ENCODE data around the gene SIK3.
"Not testable (repeated sequence)": the region's sequence is repeated elsewhere in the genome, so short reads cannot be mapped to it uniquely, and the experiment has no call there.

SIK3 gene

GRCh38 chr11:116834535-116835041, 263.6 kb downstream of the SIK3 start:
- not testable (repeated sequence) for DNase-seq

- no peak for DNase-seq
Observed at GRCh38 chr11:116833816-116834534, 264.3 kb downstream of the SIK3 start.

- no peak for DNase-seq
Observed at GRCh38 chr11:116833491-116833815, 264.8 kb downstream of the SIK3 start.

DNA sequence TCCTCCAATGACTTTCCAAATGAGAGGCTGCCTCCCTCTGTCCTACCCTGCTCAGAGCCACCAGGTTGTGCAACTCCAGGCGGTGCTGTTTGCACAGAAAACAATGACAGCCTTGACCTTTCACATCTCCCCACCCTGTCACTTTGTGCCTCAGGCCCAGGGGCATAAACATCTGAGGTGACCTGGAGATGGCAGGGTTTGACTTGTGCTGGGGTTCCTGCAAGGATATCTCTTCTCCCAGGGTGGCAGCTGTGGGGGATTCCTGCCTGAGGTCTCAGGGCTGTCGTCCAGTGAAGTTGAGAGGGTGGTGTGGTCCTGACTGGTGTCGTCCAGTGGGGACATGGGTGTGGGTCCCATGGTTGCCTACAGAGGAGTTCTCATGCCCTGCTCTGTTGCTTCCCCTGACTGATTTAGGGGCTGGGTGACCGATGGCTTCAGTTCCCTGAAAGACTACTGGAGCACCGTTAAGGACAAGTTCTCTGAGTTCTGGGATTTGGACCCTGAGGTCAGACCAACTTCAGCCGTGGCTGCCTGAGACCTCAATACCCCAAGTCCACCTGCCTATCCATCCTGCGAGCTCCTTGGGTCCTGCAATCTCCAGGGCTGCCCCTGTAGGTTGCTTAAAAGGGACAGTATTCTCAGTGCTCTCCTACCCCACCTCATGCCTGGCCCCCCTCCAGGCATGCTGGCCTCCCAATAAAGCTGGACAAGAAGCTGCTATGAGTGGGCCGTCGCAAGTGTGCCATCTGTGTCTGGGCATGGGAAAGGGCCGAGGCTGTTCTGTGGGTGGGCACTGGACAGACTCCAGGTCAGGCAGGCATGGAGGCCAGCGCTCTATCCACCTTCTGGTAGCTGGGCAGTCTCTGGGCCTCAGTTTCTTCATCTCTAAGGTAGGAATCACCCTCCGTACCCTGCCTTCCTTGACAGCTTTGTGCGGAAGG, 265.6 kb downstream of the SIK3 start:
- DNase-seq: no peak

GRCh38 chr11:116831790-116832349, 266.4 kb downstream of the SIK3 start:
- no peak for DNase-seq

GRCh38 chr11:116830184-116830912, 267.9 kb downstream of the SIK3 start:
- no peak for DNase-seq

DNA sequence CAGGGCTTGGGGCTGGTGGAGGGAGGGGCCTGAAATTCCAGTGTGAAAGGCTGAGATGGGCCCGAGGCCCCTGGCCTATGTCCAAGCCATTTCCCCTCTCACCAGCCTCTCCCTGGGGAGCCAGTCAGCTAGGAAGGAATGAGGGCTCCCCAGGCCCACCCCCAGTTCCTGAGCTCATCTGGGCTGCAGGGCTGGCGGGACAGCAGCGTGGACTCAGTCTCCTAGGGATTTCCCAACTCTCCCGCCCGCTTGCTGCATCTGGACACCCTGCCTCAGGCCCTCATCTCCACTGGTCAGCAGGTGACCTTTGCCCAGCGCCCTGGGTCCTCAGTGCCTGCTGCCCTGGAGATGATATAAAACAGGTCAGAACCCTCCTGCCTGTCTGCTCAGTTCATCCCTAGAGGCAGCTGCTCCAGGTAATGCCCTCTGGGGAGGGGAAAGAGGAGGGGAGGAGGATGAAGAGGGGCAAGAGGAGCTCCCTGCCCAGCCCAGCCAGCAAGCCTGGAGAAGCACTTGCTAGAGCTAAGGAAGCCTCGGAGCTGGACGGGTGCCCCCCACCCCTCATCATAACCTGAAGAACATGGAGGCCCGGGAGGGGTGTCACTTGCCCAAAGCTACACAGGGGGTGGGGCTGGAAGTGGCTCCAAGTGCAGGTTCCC, 268.6 kb downstream of the SIK3 start, which contains the start of gene APOC3:
TSS of gene APOC3 (plus strand) at position 383 of the 659 bp plus-strand sequence. CDS start 676 bp downstream, outside the sequence.
- DNase-seq: no peak

DNA sequence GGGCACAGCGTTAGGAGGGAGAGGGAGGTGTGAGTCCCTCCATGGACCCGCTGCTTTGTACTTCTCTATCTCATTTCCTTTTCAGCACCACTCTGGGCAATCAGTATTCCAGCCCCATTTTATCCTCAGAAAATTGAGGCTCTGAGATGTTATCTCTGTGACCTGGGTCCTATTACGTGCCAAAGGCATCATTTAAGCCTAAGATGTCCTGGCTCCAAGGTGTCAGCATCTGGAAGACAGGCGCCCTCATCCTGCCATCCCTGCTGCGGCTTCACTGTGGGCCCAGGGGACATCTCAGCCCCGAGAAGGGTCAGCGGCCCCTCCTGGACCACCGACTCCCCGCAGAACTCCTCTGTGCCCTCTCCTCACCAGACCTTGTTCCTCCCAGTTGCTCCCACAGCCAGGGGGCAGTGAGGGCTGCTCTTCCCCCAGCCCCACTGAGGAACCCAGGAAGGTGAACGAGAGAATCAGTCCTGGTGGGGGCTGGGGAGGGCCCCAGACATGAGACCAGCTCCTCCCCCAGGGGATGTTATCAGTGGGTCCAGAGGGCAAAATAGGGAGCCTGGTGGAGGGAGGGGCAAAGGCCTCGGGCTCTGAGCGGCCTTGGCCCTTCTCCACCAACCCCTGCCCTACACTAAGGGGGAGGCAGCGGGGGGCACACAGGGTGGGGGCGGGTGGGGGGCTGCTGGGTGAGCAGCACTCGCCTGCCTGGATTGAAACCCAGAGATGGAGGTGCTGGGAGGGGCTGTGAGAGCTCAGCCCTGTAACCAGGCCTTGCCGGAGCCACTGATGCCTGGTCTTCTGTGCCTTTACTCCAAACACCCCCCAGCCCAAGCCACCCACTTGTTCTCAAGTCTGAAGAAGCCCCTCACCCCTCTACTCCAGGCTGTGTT, 269.4 kb downstream of the SIK3 start:
- no peak for DNase-seq

GRCh38 chr11:116827461-116827860, 270.8 kb downstream of the SIK3 start:
- DNase-seq: no peak

- no peak for DNase-seq
Observed at GRCh38 chr11:116826751-116827431, 271.3 kb downstream of the SIK3 start.

GRCh38 chr11:116825854-116826750, 272.1 kb downstream of the SIK3 start:
- DNase-seq: no peak

- no peak for DNase-seq
Observed at GRCh38 chr11:116825434-116825833, 272.8 kb downstream of the SIK3 start.

- DNase-seq: no peak
Observed at GRCh38 chr11:116823031-116823843, 275.0 kb downstream of the SIK3 start, which contains the start of gene APOA4. Gene APOA4 (minus strand): TSS chr11:116823304. CDS start chr11:116823191, 113 bp downstream.

DNA sequence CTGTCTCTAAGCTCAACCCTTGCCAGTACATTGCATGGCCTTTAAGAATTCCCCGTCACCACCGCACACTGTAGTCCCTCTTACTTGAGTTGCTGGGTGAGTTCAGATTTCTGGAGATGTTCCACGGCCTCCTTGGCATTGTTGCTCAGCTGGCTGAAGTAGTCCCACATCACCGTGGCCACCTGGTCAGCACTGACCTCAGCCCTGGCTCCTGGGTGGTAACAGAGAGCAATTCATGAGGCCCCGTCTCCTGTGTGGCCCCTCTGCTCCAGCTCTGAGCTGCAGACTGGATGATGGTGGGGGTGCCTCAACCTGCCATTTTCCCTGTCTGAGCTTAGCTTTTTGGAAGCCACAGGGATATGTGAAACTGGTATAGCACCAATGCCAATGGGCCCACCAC, 275.7 kb downstream of the SIK3 start:
- no peak for DNase-seq

GRCh38 chr11:116821050-116821918, 276.9 kb downstream of the SIK3 start:
- DNase-seq: no peak

GRCh38 chr11:116819049-116819448, 279.2 kb downstream of the SIK3 start:
- DNase-seq: no peak

GRCh38 chr11:116814502-116814901, 283.7 kb downstream of the SIK3 start:
- DNase-seq: no peak
